GM10847 (cell line): ENCODE data around the gene PIGB.

Experiments
- POLR2A ChIP-seq: IDR thresholded peaks from 2 replicates; pipeline ENCODE4 v1.6.1; 2011; ENCODE audit not compliant: insufficient read length; ENCODE audit errors: extremely low read depth

PIGB gene

GRCh38 chr15:55289746-55290527 is 29.1 kb upstream of the PIGB start, which contains the start of gene RAB27A:
TSS of gene RAB27A (minus strand) at chr15:55289813. CDS start at chr15:55234934, 54,879 bp downstream.
- no peak for TF ChIP-seq POLR2A

GRCh38 chr15:55290528-55291057 is 28.4 kb upstream of the PIGB start:
- no peak for TF ChIP-seq POLR2A

- no peak for TF ChIP-seq POLR2A
These were observed 21.7 kb upstream of the PIGB start for GRCh38 chr15:55297315-55297714.

- TF ChIP-seq POLR2A: no peak
These were observed 665 bp downstream of the PIGB start for GRCh38 chr15:55319537-55320237.

- TF ChIP-seq POLR2A: no peak
These were observed 1.2 kb downstream of the PIGB start for GRCh38 chr15:55320238-55320550.

- no peak for TF ChIP-seq POLR2A
These were observed 1.9 kb downstream of the PIGB start for GRCh38 chr15:55320963-55321362.

- no peak for TF ChIP-seq POLR2A
These were observed 3.4 kb downstream of the PIGB start for GRCh38 chr15:55322467-55322866.

GRCh38 chr15:55327387-55327786 is 8.4 kb downstream of the PIGB start:
- no peak for TF ChIP-seq POLR2A

- no peak for TF ChIP-seq POLR2A
These were observed 15.3 kb downstream of the PIGB start for GRCh38 chr15:55334371-55334770.

- TF ChIP-seq POLR2A: no peak
These were observed 16.0 kb downstream of the PIGB start for GRCh38 chr15:55334997-55335396.

GRCh38 chr15:55337160-55337559 is 18.1 kb downstream of the PIGB start:
- no peak for TF ChIP-seq POLR2A

- no peak for TF ChIP-seq POLR2A
These were observed 24.1 kb downstream of the PIGB start for GRCh38 chr15:55343168-55343567.

- TF ChIP-seq POLR2A: no peak
These were observed 25.2 kb downstream of the PIGB start for GRCh38 chr15:55344206-55344605.

GRCh38 chr15:55348281-55348778 is 29.3 kb downstream of the PIGB start:
- no peak for TF ChIP-seq POLR2A

- TF ChIP-seq POLR2A: no peak
These were observed 30.3 kb downstream of the PIGB start for GRCh38 chr15:55349282-55349681.

GRCh38 chr15:55353025-55353424 is 34.0 kb downstream of the PIGB start:
- no peak for TF ChIP-seq POLR2A
